ENCODE measurements around the gene SHB. TPM values are rescaled to one million over a fixed set of nuclear protein-coding genes. Genes with fewer than 3 reads are reported as not detected.

Gene SHB
- total and polyA plus RNA-seq, 7 donors: 4.0 to 30.7 (median 8.6) TPM

DNA sequence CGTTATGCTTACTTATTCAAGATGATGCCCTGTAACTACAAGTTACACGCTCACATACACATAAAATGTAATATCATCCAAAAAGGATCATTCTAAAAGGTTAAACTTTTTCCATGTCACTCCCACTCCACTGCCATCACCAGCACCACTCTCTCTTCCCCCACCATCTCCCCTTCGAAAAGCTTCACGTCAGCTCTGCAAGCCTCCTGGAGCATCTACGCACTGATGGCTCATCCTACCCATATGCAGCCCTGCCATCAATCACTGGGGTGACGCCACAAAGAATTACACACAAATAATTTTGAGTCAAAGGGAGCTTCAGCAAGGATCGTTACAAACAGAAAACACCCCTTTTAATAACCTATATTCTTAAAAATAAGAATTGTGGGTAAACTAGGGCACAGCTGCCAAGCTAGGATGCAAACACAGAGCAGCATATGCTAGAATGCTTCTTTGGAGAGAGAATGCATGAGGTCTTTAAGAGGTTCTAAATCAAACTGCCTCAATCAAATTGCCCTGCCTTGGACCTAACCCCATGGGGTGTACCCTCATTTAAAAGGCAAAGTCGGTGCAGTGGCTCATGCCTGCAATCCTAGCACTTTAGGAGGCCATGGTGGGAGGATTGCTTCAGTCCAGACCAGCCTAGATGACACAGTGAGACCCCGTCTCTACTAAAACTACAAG is 56.1 kb downstream of the SHB start:
- DNase-seq (no peak), ATAC-seq (no peak)
- TF ChIP-seq, protein P1, sequence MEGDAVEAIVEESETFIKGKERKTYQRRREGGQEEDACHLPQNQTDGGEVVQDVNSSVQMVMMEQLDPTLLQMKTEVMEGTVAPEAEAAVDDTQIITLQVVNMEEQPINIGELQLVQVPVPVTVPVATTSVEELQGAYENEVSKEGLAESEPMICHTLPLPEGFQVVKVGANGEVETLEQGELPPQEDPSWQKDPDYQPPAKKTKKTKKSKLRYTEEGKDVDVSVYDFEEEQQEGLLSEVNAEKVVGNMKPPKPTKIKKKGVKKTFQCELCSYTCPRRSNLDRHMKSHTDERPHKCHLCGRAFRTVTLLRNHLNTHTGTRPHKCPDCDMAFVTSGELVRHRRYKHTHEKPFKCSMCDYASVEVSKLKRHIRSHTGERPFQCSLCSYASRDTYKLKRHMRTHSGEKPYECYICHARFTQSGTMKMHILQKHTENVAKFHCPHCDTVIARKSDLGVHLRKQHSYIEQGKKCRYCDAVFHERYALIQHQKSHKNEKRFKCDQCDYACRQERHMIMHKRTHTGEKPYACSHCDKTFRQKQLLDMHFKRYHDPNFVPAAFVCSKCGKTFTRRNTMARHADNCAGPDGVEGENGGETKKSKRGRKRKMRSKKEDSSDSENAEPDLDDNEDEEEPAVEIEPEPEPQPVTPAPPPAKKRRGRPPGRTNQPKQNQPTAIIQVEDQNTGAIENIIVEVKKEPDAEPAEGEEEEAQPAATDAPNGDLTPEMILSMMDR (IDR thresholded peaks at IDR 0.05): no peak
- H3K4me3 ChIP-seq: no peak overlapping the region
- intact Hi-C loops (cut with DNase I): loop anchor here (10.0 kb wide), 3 partner anchors 58 to 152 kb away; no protein-coding TSS in a partner anchor
- H3K36me3 ChIP-seq (ENCODE audit: insufficient read depth in 1 of 2, low read depth in 1 of 2): peaks cover 0 to 9% of the 10 kb centered on the region in 2 donors
- H3K9me3 ChIP-seq: no peaks in the 10 kb centered on the region
- 91 to 92% (median 92%) methylated on average over 9 of the region's 9 CpGs for WGBS, 3 donors
- peaks cover 28% of the 10 kb centered on the region for H3K4me1 ChIP-seq
- no peaks in the 10 kb centered on the region for H3K27me3 ChIP-seq (ENCODE audit: insufficient read depth in 3 of 3, low read length in 2 of 3)
- no peak overlapping the region for H3K27ac ChIP-seq

DNA sequence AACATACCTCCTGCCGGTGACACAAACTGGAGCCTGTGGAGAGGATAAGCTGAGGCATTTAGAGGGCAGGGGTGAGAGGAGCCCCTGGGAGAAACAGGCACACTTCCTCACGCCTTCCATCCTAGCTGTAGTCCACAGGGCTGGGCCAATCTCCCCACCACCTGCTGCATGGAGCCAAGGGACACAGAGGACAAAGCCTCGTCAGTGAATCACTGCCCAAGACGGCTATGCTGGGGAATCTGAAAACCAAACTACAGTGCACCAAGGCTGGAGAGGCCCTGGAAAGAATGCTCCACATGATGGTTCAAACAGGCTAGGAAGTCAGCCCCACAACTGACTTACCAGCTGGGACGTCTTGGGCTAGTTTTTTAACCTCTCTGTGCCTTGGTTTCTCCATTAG is 57.0 kb downstream of the SHB start:
- Histone ChIP-seq H3K4me1 (peaks cover 22% of the 10 kb centered on the region), H3K27ac (no peak overlapping the region), H3K36me3 (ENCODE audit: insufficient read depth in 1 of 2, low read depth in 1 of 2) (peaks cover 0 to 9% of the 10 kb centered on the region in 2 donors), H3K27me3 (ENCODE audit: insufficient read depth in 3 of 3, low read length in 2 of 3) (no peaks in the 10 kb centered on the region), H3K9me3 (no peaks in the 10 kb centered on the region), H3K4me3 (no peak overlapping the region)
- 81 to 88% (median 86%) methylated on average over 5 of the region's 5 CpGs for WGBS, 3 donors
- DNase-seq (no peak), ATAC-seq (no peak)
- TF ChIP-seq, protein P1 (IDR thresholded peaks at IDR 0.05): no peak
- intact Hi-C loops (cut with DNase I): loop anchor here (10.0 kb wide), 3 partner anchors 57 to 153 kb away; no protein-coding TSS in a partner anchor

DNA sequence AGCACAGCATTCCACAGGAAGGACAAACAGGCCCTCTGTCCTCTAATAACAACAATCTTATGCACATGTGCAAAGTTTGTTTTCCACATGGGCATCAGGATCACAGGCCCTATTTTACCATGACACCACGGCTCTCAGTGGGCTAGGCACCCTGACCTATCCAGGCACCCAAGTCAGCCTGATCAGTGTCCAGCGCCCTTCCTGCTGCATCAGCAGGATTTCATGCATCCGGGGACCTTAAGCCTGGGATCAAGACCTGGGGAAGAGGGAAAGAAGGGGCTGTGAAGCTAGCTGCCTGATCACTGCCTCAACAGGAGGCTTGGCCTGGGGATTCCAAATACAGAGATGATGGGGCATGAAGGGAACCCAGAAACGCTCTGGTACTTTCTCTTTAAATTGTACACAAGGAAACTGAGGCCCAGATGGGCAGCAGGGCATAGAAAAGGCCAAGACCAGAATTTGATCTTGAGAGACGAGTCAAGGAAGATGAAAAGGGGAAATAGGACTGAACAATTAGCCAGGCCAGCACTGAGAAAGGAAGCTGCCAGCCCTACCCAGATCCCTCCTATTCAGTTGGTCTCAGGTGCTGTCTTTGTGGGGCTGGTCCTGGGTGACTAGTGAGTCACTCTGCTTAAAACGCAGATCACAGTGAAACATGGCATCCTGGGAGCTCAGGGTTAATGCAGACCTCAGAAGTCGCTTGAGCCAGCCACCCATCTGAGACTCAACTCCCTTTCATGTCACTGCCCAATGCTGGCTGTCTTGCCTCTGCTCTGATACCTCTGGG is 57.9 kb downstream of the SHB start:
- intact Hi-C loops (cut with DNase I): loop anchor here (10.0 kb wide), 3 partner anchors 56 to 154 kb away; no protein-coding TSS in a partner anchor

DNA sequence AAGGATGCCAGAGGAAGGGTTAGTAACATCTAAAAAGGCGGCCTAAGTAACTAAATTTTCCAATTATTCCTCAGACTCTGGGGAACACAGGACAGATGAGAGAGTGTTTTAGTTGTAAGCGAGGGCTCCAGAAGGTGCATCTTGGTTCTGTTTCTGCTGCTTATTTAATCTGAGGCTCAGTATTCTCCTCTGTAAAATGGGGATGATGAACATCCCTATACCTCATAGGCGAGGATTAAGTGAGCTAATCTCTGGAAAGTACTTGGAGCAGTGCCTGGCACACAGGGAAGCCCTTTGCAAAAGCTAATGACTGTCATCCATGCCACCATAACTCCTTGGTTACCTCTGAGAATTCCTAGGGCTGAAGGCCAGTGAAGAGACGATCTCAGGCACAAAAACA is 59.0 kb downstream of the SHB start:
- intact Hi-C loops (cut with DNase I): loop anchor here (10.0 kb wide), 3 partner anchors 55 to 155 kb away; no protein-coding TSS in a partner anchor
- Histone ChIP-seq H3K27me3 (ENCODE audit: insufficient read depth in 3 of 3, low read length in 2 of 3) (no peaks in the 10 kb centered on the region), H3K4me1 (peaks cover 12% of the 10 kb centered on the region), H3K9me3 (no peaks in the 10 kb centered on the region), H3K27ac (no peak overlapping the region), H3K36me3 (ENCODE audit: insufficient read depth in 1 of 2, low read depth in 1 of 2) (peaks cover 0 to 7% of the 10 kb centered on the region in 2 donors), H3K4me3 (no peak overlapping the region)
- ATAC-seq (no peak), DNase-seq (no peak)
- whole genome bisulfite sequencing, 3 donors: 76 to 84% (median 83%) methylated on average over 4 of the region's 4 CpGs
- TF ChIP-seq, protein P1 (IDR thresholded peaks at IDR 0.05): no peak

More for the DNA sequence above, 57.9 kb downstream of the SHB start:
- Histone ChIP-seq H3K9me3 (no peaks in the 10 kb centered on the region), H3K36me3 (ENCODE audit: insufficient read depth in 1 of 2, low read depth in 1 of 2) (peaks cover 0 to 9% of the 10 kb centered on the region in 2 donors), H3K4me1 (peaks cover 13% of the 10 kb centered on the region), H3K27ac (no peak overlapping the region), H3K27me3 (ENCODE audit: insufficient read depth in 3 of 3, low read length in 2 of 3) (no peaks in the 10 kb centered on the region), H3K4me3 (no peak overlapping the region)
- TF ChIP-seq, protein P1 (IDR thresholded peaks at IDR 0.05): no peak
- DNase-seq (no peak), ATAC-seq (no peak)
- WGBS, 3 donors: 82 to 92% (median 87%) methylated on average over 7 of the region's 7 CpGs

Measured in psoas muscle (tissue), 8 donors.